ENCODE results near the gene APCDD1L. TPM values are rescaled to one million over a fixed set of nuclear protein-coding genes. Genes with fewer than 3 reads are reported as not detected.

The APCDD1L gene
- polyA plus RNA-seq, 1 donor, result 0.09 TPM

DNA sequence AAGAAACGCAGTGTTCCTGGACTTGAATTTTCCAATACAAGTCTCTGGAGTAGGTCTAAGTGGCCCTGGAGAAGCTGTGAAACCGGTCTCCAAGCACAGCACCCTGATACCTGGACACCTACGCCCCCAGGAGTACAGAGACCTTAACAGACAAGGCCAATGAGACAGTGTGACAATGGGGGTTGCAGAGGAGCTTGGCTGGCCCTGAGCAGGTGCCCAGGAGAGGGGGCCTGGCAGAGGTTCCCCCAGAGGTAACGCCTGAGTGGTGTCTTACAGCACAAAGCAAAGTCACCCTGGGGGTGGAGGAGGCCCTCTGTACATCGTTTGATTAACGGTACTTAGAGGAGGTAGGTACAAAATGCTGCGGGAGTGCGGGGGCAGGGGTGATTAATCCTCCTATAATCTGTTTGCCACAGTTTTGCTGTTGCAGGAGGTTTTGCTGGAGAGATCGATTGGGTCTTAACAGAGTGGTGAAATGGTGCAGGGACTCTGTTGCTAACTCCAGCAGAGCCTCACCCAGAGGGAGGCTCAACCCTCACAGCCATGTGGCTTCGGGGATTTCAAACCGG, 37.3 kb upstream of the APCDD1L start:
- Histone ChIP-seq H3K27me3 (ENCODE audit: control insufficient read depth, insufficient read depth, low read length) (peaks cover 2% of the 10 kb centered on the region), H3K27ac (ENCODE audit: low read length) (no peak overlapping the region), H3K4me3 (ENCODE audit: low read length) (no peak overlapping the region), H3K9me3 (ENCODE audit: control insufficient read depth, low read depth, low read length) (no peaks in the 10 kb centered on the region), H3K4me1 (ENCODE audit: control insufficient read depth, insufficient read depth, low read length) (no peaks in the 10 kb centered on the region), H3K36me3 (ENCODE audit: control insufficient read depth, insufficient read depth, low read length) (no peaks in the 10 kb centered on the region)
- WGBS (ENCODE audit: insufficient coverage, low lambda C conversion rate), result no CpG with 5 or more reads among the region's 11 CpGs
- DNase-seq, result no peak

DNA sequence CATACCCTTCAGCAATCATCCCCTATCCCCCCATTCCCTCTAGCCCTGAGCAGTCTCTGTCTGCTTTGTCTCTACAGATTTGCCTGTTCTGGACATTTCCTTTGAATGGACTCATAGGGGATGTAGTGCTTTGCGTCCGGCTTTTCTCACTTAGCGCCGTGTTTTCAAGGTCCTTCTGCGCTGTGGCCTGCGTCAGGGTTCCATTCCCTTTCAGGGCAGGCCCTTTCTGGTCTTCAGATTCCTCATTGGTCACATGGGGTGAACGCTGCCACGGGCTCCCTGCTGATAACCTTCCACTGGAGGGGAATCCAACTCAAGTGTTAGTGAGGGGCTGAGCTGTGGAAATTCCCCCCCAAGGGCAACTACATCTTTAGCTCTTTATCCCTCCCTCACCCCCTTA, 36.4 kb upstream of the APCDD1L start:
- 100% methylated on average over 1 of the region's 8 CpGs for WGBS (ENCODE audit: insufficient coverage, low lambda C conversion rate)
- Histone ChIP-seq H3K4me3 (ENCODE audit: low read length) (no peak overlapping the region), H3K9me3 (ENCODE audit: control insufficient read depth, low read depth, low read length) (no peaks in the 10 kb centered on the region), H3K27me3 (ENCODE audit: control insufficient read depth, insufficient read depth, low read length) (peaks cover 8% of the 10 kb centered on the region), H3K27ac (ENCODE audit: low read length) (no peak overlapping the region), H3K4me1 (ENCODE audit: control insufficient read depth, insufficient read depth, low read length) (no peaks in the 10 kb centered on the region), H3K36me3 (ENCODE audit: control insufficient read depth, insufficient read depth, low read length) (no peaks in the 10 kb centered on the region)
- DNase-seq, result no peak

DNA sequence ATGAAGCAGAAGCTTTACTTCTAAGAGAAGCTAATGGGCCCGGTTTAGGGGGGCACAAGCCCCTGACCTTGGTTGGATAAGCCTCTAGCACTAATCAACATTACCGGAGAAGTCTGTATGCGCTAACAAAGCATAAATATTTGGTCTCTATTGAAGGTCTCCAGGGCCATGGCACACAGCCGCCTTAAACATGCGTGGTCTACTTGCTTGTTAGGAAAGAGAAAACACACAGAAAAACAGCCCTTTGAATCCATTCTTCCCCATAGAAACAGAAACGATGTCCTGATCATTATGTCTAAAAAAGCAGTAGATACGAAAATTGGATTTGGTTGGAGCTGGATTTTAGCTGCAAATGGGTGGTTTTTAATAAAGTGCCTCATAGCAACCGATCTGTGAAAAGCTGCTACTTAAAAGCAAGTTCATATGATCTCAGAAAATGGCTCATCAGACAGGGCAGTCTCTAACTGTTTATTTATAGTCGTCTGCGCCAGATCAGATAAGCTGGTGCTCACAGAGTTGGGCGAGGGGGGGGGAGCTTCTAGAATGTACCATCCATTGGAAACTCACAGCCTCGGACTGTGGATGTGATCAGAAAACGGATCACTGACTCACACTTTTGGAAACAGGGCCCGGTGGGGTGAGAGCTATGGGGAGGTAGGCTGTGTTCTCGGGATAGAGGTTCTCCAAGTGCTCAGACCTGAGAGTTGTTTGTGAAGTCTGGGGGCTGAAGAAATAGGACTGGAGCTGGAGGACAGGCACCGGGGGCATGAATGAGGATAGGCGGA, 35.3 kb upstream of the APCDD1L start:
- Histone ChIP-seq H3K36me3 (ENCODE audit: control insufficient read depth, insufficient read depth, low read length) (no peaks in the 10 kb centered on the region), H3K4me3 (ENCODE audit: low read length) (no peak overlapping the region), H3K4me1 (ENCODE audit: control insufficient read depth, insufficient read depth, low read length) (no peaks in the 10 kb centered on the region), H3K27ac (ENCODE audit: low read length) (no peak overlapping the region), H3K27me3 (ENCODE audit: control insufficient read depth, insufficient read depth, low read length) (peaks cover 10% of the 10 kb centered on the region), H3K9me3 (ENCODE audit: control insufficient read depth, low read depth, low read length) (no peaks in the 10 kb centered on the region)
- WGBS (ENCODE audit: insufficient coverage, low lambda C conversion rate), result 73% methylated on average over 3 of the region's 17 CpGs
- DNase-seq, result no peak

DNA sequence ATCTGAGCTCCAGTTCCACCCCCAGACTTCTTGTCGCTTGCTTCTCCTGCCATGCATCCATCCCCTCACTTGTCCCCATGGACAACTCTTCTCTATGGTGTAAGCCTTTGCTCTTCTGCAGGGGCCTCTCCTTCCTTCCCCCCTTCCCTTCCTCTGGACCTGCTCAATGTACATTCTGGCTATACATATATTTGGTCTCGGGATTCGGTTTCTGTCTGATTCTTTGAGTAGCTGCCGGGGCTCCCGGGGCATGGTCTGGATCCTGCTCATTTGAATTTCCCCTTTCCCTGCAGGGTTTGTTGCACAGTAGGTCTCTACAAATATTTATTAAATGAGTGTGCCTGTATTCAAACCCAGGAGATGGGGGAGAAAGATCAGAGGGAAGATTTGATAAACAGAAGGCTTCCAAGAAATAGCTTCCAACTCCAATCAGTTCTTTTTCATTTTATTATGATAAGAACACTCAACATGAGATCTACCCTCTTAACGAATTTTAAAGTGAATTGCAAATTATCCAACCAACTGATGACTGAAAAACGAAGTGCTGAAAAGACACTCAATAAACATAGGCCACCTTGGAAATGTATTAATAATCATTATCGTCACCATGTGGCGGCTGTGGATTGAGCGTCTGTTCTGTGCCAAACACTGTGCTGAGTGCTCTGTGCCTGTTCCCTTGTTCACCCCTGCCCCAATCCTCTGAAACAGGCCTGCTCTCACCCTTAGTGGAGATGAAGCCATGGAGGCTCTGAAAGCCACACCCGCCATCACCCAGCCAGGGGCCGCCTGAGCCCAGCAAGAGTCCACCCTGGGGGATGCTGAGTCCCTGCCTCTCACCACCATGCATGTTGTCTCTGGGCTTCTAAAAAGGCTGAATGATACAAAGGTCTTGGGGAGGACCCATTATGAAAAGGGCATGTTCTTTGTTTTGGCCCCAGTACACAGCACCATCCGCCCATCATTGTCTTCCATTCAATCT, 34.3 kb upstream of the APCDD1L start:
- Histone ChIP-seq H3K4me3 (ENCODE audit: low read length) (no peak overlapping the region), H3K36me3 (ENCODE audit: control insufficient read depth, insufficient read depth, low read length) (no peaks in the 10 kb centered on the region), H3K27me3 (ENCODE audit: control insufficient read depth, insufficient read depth, low read length) (peaks cover 10% of the 10 kb centered on the region), H3K27ac (ENCODE audit: low read length) (no peak overlapping the region), H3K9me3 (ENCODE audit: control insufficient read depth, low read depth, low read length) (no peaks in the 10 kb centered on the region), H3K4me1 (ENCODE audit: control insufficient read depth, insufficient read depth, low read length) (no peaks in the 10 kb centered on the region)
- no CpG with 5 or more reads among the region's 13 CpGs for WGBS (ENCODE audit: insufficient coverage, low lambda C conversion rate)
- DNase-seq, result no peak

DNA sequence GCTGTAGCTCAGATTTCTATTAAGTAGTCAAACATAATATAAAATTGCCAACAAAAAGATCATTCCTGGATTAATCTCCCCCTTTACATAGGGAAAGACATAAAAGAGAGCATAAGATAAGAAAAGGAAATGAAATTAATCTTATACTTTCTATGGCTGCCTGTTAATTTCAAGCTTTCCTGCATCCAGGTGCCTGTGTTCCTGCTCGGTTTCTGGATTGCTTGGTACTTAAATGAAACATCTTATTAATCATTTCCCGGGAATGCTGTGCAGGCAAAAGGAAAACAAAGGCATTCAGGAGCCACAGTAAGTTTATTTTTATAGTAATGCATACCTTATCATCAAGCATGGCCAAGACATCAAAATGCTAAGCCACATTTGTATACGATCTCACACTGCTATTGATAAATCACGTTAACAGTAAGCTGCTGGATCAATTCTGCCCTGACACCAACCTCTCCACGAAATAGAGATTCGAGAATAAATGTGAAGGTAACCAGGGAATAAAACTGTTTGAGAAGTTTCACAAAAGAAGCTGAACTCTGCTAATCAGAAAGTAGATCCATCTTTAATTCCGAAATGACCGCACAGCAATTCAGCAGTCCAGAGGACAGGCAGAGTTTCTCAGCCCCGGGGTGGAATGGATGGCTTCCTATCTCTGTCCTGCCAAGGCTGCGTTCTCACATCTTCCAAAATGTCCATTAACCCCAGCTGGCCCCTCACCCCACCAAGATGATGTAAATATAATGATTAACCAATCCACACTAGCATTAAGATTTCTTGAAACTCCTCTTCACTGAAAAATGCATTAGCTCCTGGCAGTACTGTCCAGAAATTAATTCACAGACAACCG, 32.6 kb upstream of the APCDD1L start:
- Histone ChIP-seq H3K4me1 (ENCODE audit: control insufficient read depth, insufficient read depth, low read length) (no peaks in the 10 kb centered on the region), H3K4me3 (ENCODE audit: low read length) (no peak overlapping the region), H3K27ac (ENCODE audit: low read length) (no peak overlapping the region), H3K27me3 (ENCODE audit: control insufficient read depth, insufficient read depth, low read length) (peaks cover 8% of the 10 kb centered on the region), H3K36me3 (ENCODE audit: control insufficient read depth, insufficient read depth, low read length) (no peaks in the 10 kb centered on the region), H3K9me3 (ENCODE audit: control insufficient read depth, low read depth, low read length) (no peaks in the 10 kb centered on the region)
- no peak for DNase-seq
- WGBS (ENCODE audit: insufficient coverage, low lambda C conversion rate), result 57% methylated on average over 2 of the region's 11 CpGs

DNA sequence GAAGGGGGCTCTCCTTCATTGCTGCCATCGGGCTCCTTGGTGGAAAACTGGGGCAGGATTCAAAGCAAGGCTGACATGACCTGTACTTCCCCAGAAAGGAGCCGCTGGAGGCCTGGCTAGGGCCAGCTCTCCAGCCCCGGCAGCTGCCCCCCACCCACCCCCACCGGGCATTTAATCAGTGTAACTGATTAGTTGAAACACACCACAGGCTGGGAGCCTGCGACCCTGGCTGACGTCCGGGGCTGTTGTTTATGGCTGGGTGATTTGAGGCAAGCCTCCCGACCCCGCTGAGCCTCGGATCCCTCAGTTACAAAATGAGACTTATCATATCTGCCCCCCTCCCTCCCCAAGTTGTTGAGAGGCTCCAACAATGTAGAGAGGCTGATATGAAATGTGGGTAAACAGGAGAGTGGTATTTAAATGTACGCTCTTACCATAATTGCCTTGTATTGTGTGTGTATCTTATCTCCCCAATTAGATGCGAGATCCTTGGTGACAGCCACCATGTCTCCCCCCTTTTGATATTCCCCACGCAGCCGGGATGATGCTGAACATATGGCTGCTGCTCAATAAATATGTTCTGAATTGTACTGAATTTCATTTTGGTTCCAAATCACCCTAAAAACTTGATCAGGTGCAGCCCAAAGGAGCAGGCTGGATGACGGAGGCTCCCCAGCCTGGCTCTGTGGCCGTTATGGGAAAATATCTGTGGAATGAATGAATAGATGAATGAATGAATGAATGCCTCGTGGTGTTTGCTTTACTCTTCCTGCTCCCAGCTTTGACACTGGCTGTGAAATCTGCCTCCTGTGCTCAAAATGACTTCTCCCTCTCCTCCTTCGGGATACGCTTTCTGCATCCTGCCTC, 31.8 kb upstream of the APCDD1L start:
- no peaks in the 10 kb centered on the region for H3K4me1 ChIP-seq (ENCODE audit: control insufficient read depth, insufficient read depth, low read length)
- no peaks in the 10 kb centered on the region for H3K36me3 ChIP-seq (ENCODE audit: control insufficient read depth, insufficient read depth, low read length)
- H3K27me3 ChIP-seq (ENCODE audit: control insufficient read depth, insufficient read depth, low read length), result peaks cover 8% of the 10 kb centered on the region
- no peak for DNase-seq
- H3K27ac ChIP-seq (ENCODE audit: low read length), result no peak overlapping the region
- H3K9me3 ChIP-seq (ENCODE audit: control insufficient read depth, low read depth, low read length), result no peaks in the 10 kb centered on the region
- no peak overlapping the region for H3K4me3 ChIP-seq (ENCODE audit: low read length)
- WGBS (ENCODE audit: insufficient coverage, low lambda C conversion rate), result 60% methylated on average over 1 of the region's 19 CpGs

DNA sequence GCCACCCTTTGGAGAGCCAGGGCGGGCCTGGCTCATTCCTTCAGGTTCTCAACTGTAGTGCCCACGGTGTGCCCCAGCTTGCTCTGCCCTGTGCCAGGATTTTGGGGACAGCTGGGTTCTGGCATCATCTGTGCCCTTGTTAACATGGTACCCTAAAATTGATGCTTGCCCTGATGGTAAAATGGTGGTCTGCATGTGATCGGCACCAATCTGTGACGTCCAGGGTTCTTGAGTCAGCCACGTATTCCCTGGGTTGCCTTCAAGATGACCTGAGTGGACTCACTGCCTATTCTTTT, 31.2 kb upstream of the APCDD1L start:
- H3K9me3 ChIP-seq (ENCODE audit: control insufficient read depth, low read depth, low read length), result no peaks in the 10 kb centered on the region
- no peak overlapping the region for H3K27ac ChIP-seq (ENCODE audit: low read length)
- H3K4me1 ChIP-seq (ENCODE audit: control insufficient read depth, insufficient read depth, low read length), result no peaks in the 10 kb centered on the region
- H3K4me3 ChIP-seq (ENCODE audit: low read length), result no peak overlapping the region
- DNase-seq, result no peak
- WGBS (ENCODE audit: insufficient coverage, low lambda C conversion rate), result no CpG with 5 or more reads among the region's 5 CpGs
- no peaks in the 10 kb centered on the region for H3K36me3 ChIP-seq (ENCODE audit: control insufficient read depth, insufficient read depth, low read length)
- H3K27me3 ChIP-seq (ENCODE audit: control insufficient read depth, insufficient read depth, low read length), result peaks cover 8% of the 10 kb centered on the region

DNA sequence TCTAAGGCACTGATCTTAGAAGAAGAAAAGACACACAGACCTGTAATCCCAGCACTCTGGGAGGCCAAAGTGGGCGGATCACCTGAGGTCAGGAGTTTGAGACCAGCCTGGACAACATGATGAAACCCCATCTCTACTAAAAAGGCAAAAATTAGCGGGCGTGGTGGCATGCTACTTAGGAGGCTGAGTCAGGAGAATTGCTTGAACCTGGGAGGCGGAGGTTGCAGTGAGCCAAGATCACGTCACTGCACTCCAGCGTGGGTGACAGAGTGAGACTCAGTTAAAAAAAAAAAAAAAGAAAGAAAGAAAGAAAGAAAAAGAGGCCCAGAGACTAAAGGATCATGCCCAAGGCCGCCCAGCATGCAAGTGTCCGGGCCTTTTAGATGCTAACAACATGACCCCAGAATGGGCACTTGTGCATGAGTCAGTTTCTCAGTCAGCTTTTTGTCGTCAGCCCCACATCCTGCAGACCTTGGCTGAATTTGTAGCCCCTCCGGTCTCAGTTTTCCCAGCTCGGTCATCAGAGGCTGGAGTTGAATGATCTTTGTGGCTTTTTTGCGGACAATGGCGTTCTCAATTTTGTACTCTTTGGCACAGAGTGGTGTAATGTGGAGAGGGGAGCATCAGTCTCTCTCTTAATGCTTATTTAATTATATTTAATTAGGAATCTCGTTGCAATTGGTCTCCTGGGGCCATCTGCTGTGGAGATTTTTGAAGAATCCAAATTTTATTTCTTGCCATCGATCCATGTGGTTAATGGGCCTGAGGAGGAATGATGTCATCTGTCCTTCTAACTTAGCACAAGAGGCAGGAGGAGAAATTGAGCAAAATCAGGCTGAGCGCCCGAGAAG, 30.6 kb upstream of the APCDD1L start:
- no peak for DNase-seq
- Histone ChIP-seq H3K27ac (ENCODE audit: low read length) (no peak overlapping the region), H3K36me3 (ENCODE audit: control insufficient read depth, insufficient read depth, low read length) (no peaks in the 10 kb centered on the region), H3K9me3 (ENCODE audit: control insufficient read depth, low read depth, low read length) (no peaks in the 10 kb centered on the region), H3K4me1 (ENCODE audit: control insufficient read depth, insufficient read depth, low read length) (no peaks in the 10 kb centered on the region), H3K4me3 (ENCODE audit: low read length) (no peak overlapping the region), H3K27me3 (ENCODE audit: control insufficient read depth, insufficient read depth, low read length) (peaks cover 8% of the 10 kb centered on the region)
- 100% methylated on average over 4 of the region's 17 CpGs for WGBS (ENCODE audit: insufficient coverage, low lambda C conversion rate)

DNA sequence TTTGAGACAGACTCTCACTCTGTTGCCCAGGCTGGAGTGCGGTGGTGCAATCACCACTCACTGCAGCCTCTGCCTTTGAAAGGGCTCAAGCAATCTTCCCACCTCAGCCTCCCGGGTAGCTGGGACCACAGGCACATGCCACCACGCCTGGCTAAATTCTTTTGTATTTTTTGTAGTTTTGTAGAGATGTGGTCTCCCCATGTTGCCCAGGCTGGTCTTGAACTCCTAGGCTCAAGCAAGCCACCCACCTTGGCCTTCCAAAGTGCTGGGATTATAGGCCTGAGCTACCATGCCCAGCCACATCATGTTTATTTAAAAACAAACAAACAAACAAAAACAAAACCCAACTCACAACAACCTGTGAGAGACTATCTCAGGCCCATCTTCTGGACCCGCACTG, 29.7 kb upstream of the APCDD1L start:
- H3K27ac ChIP-seq (ENCODE audit: low read length), result no peak overlapping the region
- H3K36me3 ChIP-seq (ENCODE audit: control insufficient read depth, insufficient read depth, low read length), result no peaks in the 10 kb centered on the region
- no CpG with 5 or more reads among the region's 4 CpGs for WGBS (ENCODE audit: insufficient coverage, low lambda C conversion rate)
- H3K4me3 ChIP-seq (ENCODE audit: low read length), result no peak overlapping the region
- H3K27me3 ChIP-seq (ENCODE audit: control insufficient read depth, insufficient read depth, low read length), result peaks cover 8% of the 10 kb centered on the region
- H3K9me3 ChIP-seq (ENCODE audit: control insufficient read depth, low read depth, low read length), result no peaks in the 10 kb centered on the region
- DNase-seq, result no peak
- H3K4me1 ChIP-seq (ENCODE audit: control insufficient read depth, insufficient read depth, low read length), result no peaks in the 10 kb centered on the region

All from large intestine (tissue), 3 donors.